IMR-90 (cell line): Measurements from ENCODE around the gene RMC1. TPM values are rescaled to one million over a fixed set of nuclear protein-coding genes. Genes with fewer than 3 reads are reported as not detected.

Source experiments
- ATAC-seq: fragments of 200-7000 bp; cut with Tn5 transposase; 2 replicates; pipeline ENCODE4 v1.9.1; 2020; ENCODE audit warnings: low read depth, mild to moderate bottlenecking, moderate library complexity
- BruUV-seq: library from RNA; stranded (reverse); fragments of 400-500 nt; replicated peaks from 2 replicates; lab custom pipeline; 2021; lab: Mats Ljungman, UMichigan
- CTCF ChIA-PET: fragments of 300-600 bp; formaldehyde crosslinking; extraction: SDS; loops from one replicate; lab custom pipeline; 2021; ENCODE audit warnings: antibody characterized with exemption; lab: Yijun Ruan, JAX
- POLR2A ChIA-PET: fragments of 300-600 bp; sonication (Branson Sonifier 250); formaldehyde crosslinking; loops from one replicate; lab custom pipeline; 2022; ENCODE audit warnings: antibody characterized with exemption; ENCODE audit not compliant: unreplicated experiment; lab: Charles Lee
- DNase-seq: peaks from one replicate; pipeline ENCODE4 v3.0.0; 2013
- H2AFZ ChIP-seq: replicated peaks from 2 replicates; pipeline ENCODE3; 2013; ENCODE audit warnings: low read length, mild to moderate bottlenecking; ENCODE audit not compliant: poor library complexity
- H2AK5ac ChIP-seq: 2 replicates; pipeline ENCODE4 v1.6.1; 2013; ENCODE audit warnings: low read depth, low read length, inconsistent platforms
- H2AK9ac ChIP-seq: replicated peaks from 2 replicates; pipeline ENCODE3; 2013; ENCODE audit warnings: mild to moderate bottlenecking, low read depth, low read length, moderate library complexity; ENCODE audit not compliant: poor library complexity
- H2BK120ac ChIP-seq: 2 replicates; pipeline ENCODE4 v1.6.1; 2013; ENCODE audit warnings: low read depth, low read length, inconsistent platforms
- H2BK15ac ChIP-seq: 3 replicates; pipeline ENCODE4 v1.6.1; 2013; ENCODE audit warnings: low read depth, low read length, inconsistent platforms
- H2BK20ac ChIP-seq: 2 replicates; pipeline ENCODE4 v1.6.1; 2013; ENCODE audit warnings: low read depth, mild to moderate bottlenecking, inconsistent platforms, low read length, moderate library complexity
- H2BK5ac ChIP-seq: 2 replicates; pipeline ENCODE4 v1.6.1; 2013; ENCODE audit warnings: mild to moderate bottlenecking, low read depth, low read length, inconsistent platforms; ENCODE audit not compliant: poor library complexity, severe bottlenecking
- H3K14ac ChIP-seq: replicated peaks from 2 replicates; pipeline ENCODE4 v1.6.1; 2013; ENCODE audit warnings: low read depth, low read length, inconsistent platforms
- H3K18ac ChIP-seq: 2 replicates; pipeline ENCODE4 v1.6.1; 2013; ENCODE audit warnings: low read depth, low read length, control low read depth
- H3K23ac ChIP-seq: 2 replicates; pipeline ENCODE4 v1.6.1; 2013; ENCODE audit warnings: low read depth, low read length, inconsistent platforms
- H3K27ac ChIP-seq: 2 replicates; pipeline ENCODE4 v1.5.1; 2013; ENCODE audit warnings: mild to moderate bottlenecking, control low read depth, low read length; ENCODE audit not compliant: insufficient read depth
- H3K27me3 ChIP-seq: 2 replicates; pipeline ENCODE4 v1.6.1; 2013; ENCODE audit warnings: low read length; ENCODE audit not compliant: control insufficient read depth, insufficient read depth
- H3K36me3 ChIP-seq: 2 replicates; pipeline ENCODE4 v1.6.1; 2013; ENCODE audit warnings: low read length, mixed read lengths; ENCODE audit not compliant: control insufficient read depth, insufficient read depth
- H3K4ac ChIP-seq: 2 replicates; pipeline ENCODE4 v1.6.1; 2013; ENCODE audit warnings: low read depth, low read length, inconsistent platforms
- H3K4me1 ChIP-seq: 2 replicates; pipeline ENCODE4 v1.6.1; 2013; ENCODE audit warnings: low read length, mixed read lengths; ENCODE audit not compliant: control insufficient read depth, insufficient read depth
- H3K4me2 ChIP-seq: 2 replicates; pipeline ENCODE4 v1.6.1; 2013; ENCODE audit warnings: low read depth, mild to moderate bottlenecking, control low read depth, low read length, moderate library complexity
- H3K4me3 ChIP-seq: 2 replicates; pipeline ENCODE4 v1.5.1; 2013; ENCODE audit warnings: low read depth, mild to moderate bottlenecking, control low read depth, low read length, moderate library complexity; ENCODE audit not compliant: insufficient read depth
- H3K56ac ChIP-seq: 2 replicates; pipeline ENCODE4 v1.6.1; 2013; ENCODE audit warnings: low read length, inconsistent platforms; ENCODE audit not compliant: insufficient read depth; ENCODE audit errors: extremely low read depth
- H3K79me1 ChIP-seq, 2 experiments: 2 replicates each; pipeline ENCODE4 v1.6.1; 2013; ENCODE audit warnings: low read length in 2 of 2, inconsistent platforms in 1 of 2, low read depth in 1 of 2
- H3K9ac ChIP-seq: 2 replicates; pipeline ENCODE4 v1.6.1; 2013; ENCODE audit warnings: low read depth, low read length, control low read depth
- H3K9me1 ChIP-seq: 2 replicates; pipeline ENCODE4 v1.6.1; 2013; ENCODE audit warnings: low read length, inconsistent platforms; ENCODE audit not compliant: insufficient read depth
- H3K9me3 ChIP-seq: 2 replicates; pipeline ENCODE4 v1.6.1; 2013; ENCODE audit warnings: low read length; ENCODE audit not compliant: control insufficient read depth, insufficient read depth
- H4K20me1 ChIP-seq: 2 replicates; pipeline ENCODE4 v1.6.1; 2013; ENCODE audit warnings: low read length, inconsistent platforms; ENCODE audit not compliant: insufficient read depth
- H4K5ac ChIP-seq: 2 replicates; pipeline ENCODE4 v1.6.1; 2013; ENCODE audit warnings: mild to moderate bottlenecking, low read depth, low read length, control low read depth
- H4K8ac ChIP-seq, 2 experiments: 2 replicates each; pipeline ENCODE4 v1.6.1; 2013; ENCODE audit warnings: low read depth in 2 of 2, low read length in 2 of 2, control low read depth in 1 of 2, inconsistent platforms in 1 of 2
- H4K91ac ChIP-seq: 2 replicates; pipeline ENCODE4 v1.6.1; 2013; ENCODE audit warnings: low read depth, low read length, inconsistent platforms; ENCODE audit not compliant: insufficient read depth
- CEBPB ChIP-seq: IDR thresholded peaks from 2 replicates; pipeline ENCODE4 v1.6.1; 2012; ENCODE audit warnings: low read depth, low read length, improper control_type of control experiment
- FOS ChIP-seq: fragments of 150-350 bp; IDR thresholded peaks from 2 replicates; pipeline ENCODE4 v1.6.1; 2016; ENCODE audit warnings: low read depth, low read length
- RFX5 ChIP-seq: IDR thresholded peaks from 2 replicates; pipeline ENCODE4 v1.8.0; 2012; ENCODE audit warnings: low read depth, mild to moderate bottlenecking, low read length, moderate library complexity
- WGBS, 2 experiments: methylation state at CpG; one replicate each; pipeline versions ENCODE4 v1.1.5 to v1.1.7; 2013; ENCODE audit warnings: missing lambda C conversion rate in 2 of 2; ENCODE audit not compliant: insufficient read length in 1 of 2; ENCODE audit errors: extremely low coverage in 2 of 2; 5-methylcytosine and 5-hydroxymethylcytosine counted together
- dilution Hi-C: fragments of 300-500 bp; cut with HindIII; formaldehyde crosslinking; loops from one replicate; pipeline ENCODE4 v1.14.3; 2018; ENCODE audit warnings: low sequenced_read_pairs; ENCODE audit not compliant: unreplicated experiment
- in situ Hi-C: fragments of 300-500 bp; cut with MboI; formaldehyde crosslinking; loops from 3 replicates; pipeline ENCODE4 v1.14.3; 2019; ENCODE audit warnings: low sequenced_read_pairs, inconsistent platforms, mixed read lengths
- intact Hi-C: fragments of 100-400 bp; cut with micrococcal nuclease; formaldehyde crosslinking; loops from 2 replicates; pipeline ENCODE4 v1.10.0; 2022
- polyA plus RNA-seq, 3 experiments: library from polyadenylated mRNA; depleted of rRNA; stranded (reverse); fragments of >200 nt; gene quantifications; 2 replicates each; pipeline ENCODE4 v1.2.3, GENCODE V29; 2012; ENCODE audit warnings: low replicate concordance in 1 of 3
- total RNA-seq: library from RNA; depleted of rRNA; stranded (reverse); fragments of >200 nt; gene quantifications from 2 replicates; pipeline ENCODE4 v1.2.3, GENCODE V29; 2012

RMC1 gene
- total and polyA plus RNA-seq, 2 of the 4 experiments (the other 2 are of a cell fraction): 14.2 to 18.0 TPM

- TF ChIP-seq FOS (no peak), RFX5 (no peak), CEBPB (no peak)
- no peak overlapping the region for H2AK9ac ChIP-seq
- H3K79me1 ChIP-seq: peaks cover 23% of the 10 kb centered on the region in 2 experiments
- no peak overlapping the region for H3K23ac ChIP-seq
- CTCF ChIA-PET: no interaction called here
- no peaks in the 10 kb centered on the region for H3K27me3 ChIP-seq
- no peak overlapping the region for H2BK5ac ChIP-seq
- no peak overlapping the region for H3K4me3 ChIP-seq
- POLR2A ChIA-PET: no interaction called here
- H4K5ac ChIP-seq: no peak overlapping the region
- H3K4me1 ChIP-seq: peaks cover 2% of the 10 kb centered on the region; the same call in 1 of the 2 replicates
- peaks cover 10% of the 10 kb centered on the region; the same call in 1 of the 2 replicates for H3K9me1 ChIP-seq
- no peaks in the 10 kb centered on the region for H3K9me3 ChIP-seq
- ATAC-seq (no peak), DNase-seq (no peak)
- H2AK5ac ChIP-seq: no peak overlapping the region
- no peak overlapping the region for H2BK15ac ChIP-seq
- no peak overlapping the region for H3K9ac ChIP-seq
- no peak overlapping the region for H3K27ac ChIP-seq
- no peak overlapping the region for H3K14ac ChIP-seq
- peaks cover 30% of the 10 kb centered on the region; the same call in 1 of the 2 replicates for H4K20me1 ChIP-seq
- H3K18ac ChIP-seq: no peak overlapping the region
- H3K56ac ChIP-seq: no peak overlapping the region
- dilution Hi-C loops: no loop called here
- 100% methylated on average over 3 of the region's 5 CpGs; no CpG with 5 or more reads in 1 of the 2 experiments for WGBS, 2 experiments
- H3K4me2 ChIP-seq: no peak overlapping the region
- H2AFZ ChIP-seq: no peak overlapping the region
- no peak overlapping the region for H3K4ac ChIP-seq
- intact Hi-C loops: no loop called here
- H2BK20ac ChIP-seq: no peak overlapping the region
- no peak overlapping the region for H2BK120ac ChIP-seq
- H4K8ac ChIP-seq: no peak overlapping the region
- BruUV-seq: no TSS peak
- in situ Hi-C loops: no loop called here
- peaks cover 24% of the 10 kb centered on the region for H3K36me3 ChIP-seq
- H4K91ac ChIP-seq: no peak overlapping the region
Measured at GRCh38 chr18:23572570-23572969, 69.3 kb downstream of the RMC1 start.
